ENCODE results near the gene KCNG2. TPM values are rescaled to one million over a fixed set of nuclear protein-coding genes. Genes with fewer than 3 reads are reported as not detected.

Gene KCNG2
- total RNA-seq, 1 donor: not detected

- Histone ChIP-seq H3K4me2 (ENCODE audit: insufficient read depth, low read length) (no peak overlapping the region), H3K27ac (ENCODE audit: low read depth, low read length) (peak overlapping the region; percentile 66), H2AFZ (ENCODE audit: low read length) (no peak overlapping the region), H3K4me1 (ENCODE audit: insufficient read depth, low read length) (peaks cover 35% of the 10 kb centered on the region), H3K36me3 (ENCODE audit: insufficient read depth, low read length) (no peaks in the 10 kb centered on the region), H3K4me3 (ENCODE audit: insufficient read depth, low read length) (no peak overlapping the region), H3K79me2 (ENCODE audit: insufficient read depth, low read length) (no peaks in the 10 kb centered on the region), H4K20me1 (ENCODE audit: insufficient read depth, low read length) (no peaks in the 10 kb centered on the region), H3K27me3 (ENCODE audit: insufficient read depth, low read length) (peaks cover 41% of the 10 kb centered on the region), H3K9me3 (ENCODE audit: low read depth, low read length) (no peaks in the 10 kb centered on the region)
- TF ChIP-seq, protein P1, sequence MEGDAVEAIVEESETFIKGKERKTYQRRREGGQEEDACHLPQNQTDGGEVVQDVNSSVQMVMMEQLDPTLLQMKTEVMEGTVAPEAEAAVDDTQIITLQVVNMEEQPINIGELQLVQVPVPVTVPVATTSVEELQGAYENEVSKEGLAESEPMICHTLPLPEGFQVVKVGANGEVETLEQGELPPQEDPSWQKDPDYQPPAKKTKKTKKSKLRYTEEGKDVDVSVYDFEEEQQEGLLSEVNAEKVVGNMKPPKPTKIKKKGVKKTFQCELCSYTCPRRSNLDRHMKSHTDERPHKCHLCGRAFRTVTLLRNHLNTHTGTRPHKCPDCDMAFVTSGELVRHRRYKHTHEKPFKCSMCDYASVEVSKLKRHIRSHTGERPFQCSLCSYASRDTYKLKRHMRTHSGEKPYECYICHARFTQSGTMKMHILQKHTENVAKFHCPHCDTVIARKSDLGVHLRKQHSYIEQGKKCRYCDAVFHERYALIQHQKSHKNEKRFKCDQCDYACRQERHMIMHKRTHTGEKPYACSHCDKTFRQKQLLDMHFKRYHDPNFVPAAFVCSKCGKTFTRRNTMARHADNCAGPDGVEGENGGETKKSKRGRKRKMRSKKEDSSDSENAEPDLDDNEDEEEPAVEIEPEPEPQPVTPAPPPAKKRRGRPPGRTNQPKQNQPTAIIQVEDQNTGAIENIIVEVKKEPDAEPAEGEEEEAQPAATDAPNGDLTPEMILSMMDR (IDR thresholded peaks at IDR 0.05; ENCODE audit: extremely low read depth, low read depth, low read length): no peak
- peak; percentile 90 for DNase-seq (ENCODE audit: insufficient read length, low spot score, missing footprints)
Observed at GRCh38 chr18:79789901-79790890, 7.5 kb upstream of the KCNG2 start.

- TF ChIP-seq, protein P1 (IDR thresholded peaks at IDR 0.05; ENCODE audit: extremely low read depth, low read depth, low read length): no peak
- peaks cover 31% of the 10 kb centered on the region for H3K27me3 ChIP-seq (ENCODE audit: insufficient read depth, low read length)
- peak overlapping the region; percentile 65 for H3K4me2 ChIP-seq (ENCODE audit: insufficient read depth, low read length)
- no peak overlapping the region for H2AFZ ChIP-seq (ENCODE audit: low read length)
- H3K9me3 ChIP-seq (ENCODE audit: low read depth, low read length): no peaks in the 10 kb centered on the region
- no peaks in the 10 kb centered on the region for H3K36me3 ChIP-seq (ENCODE audit: insufficient read depth, low read length)
- no peaks in the 10 kb centered on the region for H4K20me1 ChIP-seq (ENCODE audit: insufficient read depth, low read length)
- no peaks in the 10 kb centered on the region for H3K79me2 ChIP-seq (ENCODE audit: insufficient read depth, low read length)
- peak; percentile 98 for DNase-seq (ENCODE audit: insufficient read length, low spot score, missing footprints)
- peaks cover 28% of the 10 kb centered on the region for H3K4me1 ChIP-seq (ENCODE audit: insufficient read depth, low read length)
- peak overlapping the region; percentile 8 for H3K4me3 ChIP-seq (ENCODE audit: insufficient read depth, low read length)
- peak overlapping the region; percentile 66 for H3K27ac ChIP-seq (ENCODE audit: low read depth, low read length)
Observed at GRCh38 chr18:79790996-79791972, 6.5 kb upstream of the KCNG2 start.

DNA sequence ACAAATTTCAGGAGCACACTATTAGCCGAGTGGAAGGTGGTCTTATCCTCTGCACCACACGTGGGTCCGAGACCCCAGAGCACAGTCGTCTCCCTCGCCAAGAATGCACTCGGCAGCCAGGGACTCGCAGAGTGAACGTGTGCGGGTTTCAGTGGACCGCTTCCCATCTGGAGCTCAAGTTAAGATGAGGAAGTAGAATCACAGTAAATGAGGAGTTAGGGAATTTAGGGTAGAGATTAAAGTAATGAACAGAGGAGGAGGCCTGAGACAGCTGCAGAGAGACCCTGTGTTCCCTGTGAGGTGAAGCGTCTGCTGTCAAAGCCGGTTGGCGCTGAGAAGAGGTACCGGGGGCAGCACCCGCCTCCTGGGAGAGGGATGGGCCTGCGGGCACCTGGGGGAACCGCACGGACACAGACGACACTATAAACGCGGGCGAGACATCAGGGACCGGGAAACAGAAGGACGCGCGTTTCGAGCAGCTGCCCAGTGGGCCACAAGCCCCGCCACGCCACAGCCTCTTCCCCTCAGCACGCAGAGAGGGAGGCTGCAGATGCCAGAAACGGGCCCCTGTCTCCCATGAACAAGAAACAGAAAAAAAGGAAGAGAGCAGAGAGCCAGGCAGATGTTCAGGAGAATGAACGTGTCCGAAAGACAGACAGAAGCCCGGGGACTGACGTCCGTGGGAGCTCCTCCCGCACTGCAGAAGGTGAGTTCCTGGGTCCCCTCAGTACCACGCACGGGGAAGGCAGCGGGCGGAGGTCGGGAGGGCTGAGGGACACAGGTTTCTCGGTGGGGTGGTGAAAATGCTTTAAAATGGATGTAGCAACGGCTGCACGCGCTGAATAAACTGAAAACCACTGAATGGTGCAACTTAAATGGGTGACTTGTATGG, 5.4 kb upstream of the KCNG2 start:
- H3K4me2 ChIP-seq (ENCODE audit: insufficient read depth, low read length): peak overlapping the region; percentile 65
- H3K9me3 ChIP-seq (ENCODE audit: low read depth, low read length): no peaks in the 10 kb centered on the region
- H2AFZ ChIP-seq (ENCODE audit: low read length): no peak overlapping the region
- no peaks in the 10 kb centered on the region for H3K36me3 ChIP-seq (ENCODE audit: insufficient read depth, low read length)
- H4K20me1 ChIP-seq (ENCODE audit: insufficient read depth, low read length): no peaks in the 10 kb centered on the region
- H3K27me3 ChIP-seq (ENCODE audit: insufficient read depth, low read length): peaks cover 31% of the 10 kb centered on the region
- H3K27ac ChIP-seq (ENCODE audit: low read depth, low read length): peak overlapping the region; percentile 66
- no peaks in the 10 kb centered on the region for H3K79me2 ChIP-seq (ENCODE audit: insufficient read depth, low read length)
- peak overlapping the region; percentile 27 for H3K4me3 ChIP-seq (ENCODE audit: insufficient read depth, low read length)
- peak; percentile 55 for DNase-seq (ENCODE audit: insufficient read length, low spot score, missing footprints)
- TF ChIP-seq, protein P1 (IDR thresholded peaks at IDR 0.05; ENCODE audit: extremely low read depth, low read depth, low read length): no peak
- H3K4me1 ChIP-seq (ENCODE audit: insufficient read depth, low read length): peaks cover 19% of the 10 kb centered on the region
